ENCODE data around the gene WBP2.

The WBP2 gene

DNA sequence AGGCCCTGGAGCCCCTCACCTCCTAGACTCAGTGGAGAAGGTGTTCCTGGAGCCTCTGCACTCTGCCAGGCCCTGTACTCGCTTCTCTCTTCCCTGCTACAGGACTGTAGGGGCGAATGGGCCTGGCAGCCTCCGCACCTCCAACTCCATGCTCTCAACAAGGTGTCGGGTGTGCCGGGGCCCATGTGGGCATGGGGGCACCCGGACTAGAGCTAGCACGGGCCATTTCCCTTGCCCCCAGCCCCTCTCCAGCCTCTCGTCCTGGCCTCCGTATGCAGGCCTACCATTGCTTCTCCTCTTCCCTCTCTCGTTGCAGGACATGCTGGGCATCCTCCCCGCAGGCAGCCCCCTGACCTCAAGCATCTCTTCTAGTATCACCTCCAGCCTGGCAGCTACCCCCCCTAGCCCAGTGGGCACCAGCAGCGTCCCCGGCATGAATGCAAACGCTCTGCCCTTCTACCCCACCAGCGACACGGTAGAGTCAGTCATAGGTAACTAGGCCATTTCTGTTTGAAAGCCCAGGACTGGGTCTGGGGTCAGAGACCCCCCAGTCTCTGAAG is 36.7 kb downstream of the WBP2 start:
- in situ Hi-C loops (cut with HindIII; ENCODE audit: low sequenced_read_pairs): no loop called here
- TF ChIP-seq, protein P1, sequence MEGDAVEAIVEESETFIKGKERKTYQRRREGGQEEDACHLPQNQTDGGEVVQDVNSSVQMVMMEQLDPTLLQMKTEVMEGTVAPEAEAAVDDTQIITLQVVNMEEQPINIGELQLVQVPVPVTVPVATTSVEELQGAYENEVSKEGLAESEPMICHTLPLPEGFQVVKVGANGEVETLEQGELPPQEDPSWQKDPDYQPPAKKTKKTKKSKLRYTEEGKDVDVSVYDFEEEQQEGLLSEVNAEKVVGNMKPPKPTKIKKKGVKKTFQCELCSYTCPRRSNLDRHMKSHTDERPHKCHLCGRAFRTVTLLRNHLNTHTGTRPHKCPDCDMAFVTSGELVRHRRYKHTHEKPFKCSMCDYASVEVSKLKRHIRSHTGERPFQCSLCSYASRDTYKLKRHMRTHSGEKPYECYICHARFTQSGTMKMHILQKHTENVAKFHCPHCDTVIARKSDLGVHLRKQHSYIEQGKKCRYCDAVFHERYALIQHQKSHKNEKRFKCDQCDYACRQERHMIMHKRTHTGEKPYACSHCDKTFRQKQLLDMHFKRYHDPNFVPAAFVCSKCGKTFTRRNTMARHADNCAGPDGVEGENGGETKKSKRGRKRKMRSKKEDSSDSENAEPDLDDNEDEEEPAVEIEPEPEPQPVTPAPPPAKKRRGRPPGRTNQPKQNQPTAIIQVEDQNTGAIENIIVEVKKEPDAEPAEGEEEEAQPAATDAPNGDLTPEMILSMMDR (IDR thresholded peaks at IDR 0.05; ENCODE audit: low read depth, low read length, missing control alignments): no peak
- DNase-seq (ENCODE audit: low read depth): no peak
- H3K4me3 ChIP-seq (ENCODE audit: low read depth, low read length): no peak overlapping the region

DNA sequence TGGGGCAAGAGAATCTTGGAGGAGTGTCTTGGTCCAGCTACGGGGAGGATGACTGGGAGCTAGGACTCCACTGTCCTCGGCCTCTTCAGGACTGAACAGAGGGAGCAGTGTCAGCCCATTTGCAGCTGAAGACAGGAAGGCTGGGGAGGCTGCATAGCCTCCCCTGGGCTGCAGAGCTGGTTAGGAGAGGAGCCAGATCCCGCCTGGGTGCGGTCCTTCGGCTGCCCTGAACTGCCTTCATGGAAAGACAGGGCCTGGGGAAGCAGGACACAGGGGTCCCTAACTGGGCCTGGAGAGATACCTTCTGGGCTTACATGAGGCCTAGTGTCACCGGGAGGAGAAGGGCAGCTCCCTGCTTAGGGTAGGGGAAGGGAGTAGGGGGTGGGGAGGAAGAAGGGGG is 37.6 kb downstream of the WBP2 start:
- in situ Hi-C loops (cut with HindIII; ENCODE audit: low sequenced_read_pairs): no loop called here
- DNase-seq (ENCODE audit: low read depth): no peak
- H3K4me3 ChIP-seq (ENCODE audit: low read depth, low read length): no peak overlapping the region
- TF ChIP-seq, protein P1 (IDR thresholded peaks at IDR 0.05; ENCODE audit: low read depth, low read length, missing control alignments): no peak

DNA sequence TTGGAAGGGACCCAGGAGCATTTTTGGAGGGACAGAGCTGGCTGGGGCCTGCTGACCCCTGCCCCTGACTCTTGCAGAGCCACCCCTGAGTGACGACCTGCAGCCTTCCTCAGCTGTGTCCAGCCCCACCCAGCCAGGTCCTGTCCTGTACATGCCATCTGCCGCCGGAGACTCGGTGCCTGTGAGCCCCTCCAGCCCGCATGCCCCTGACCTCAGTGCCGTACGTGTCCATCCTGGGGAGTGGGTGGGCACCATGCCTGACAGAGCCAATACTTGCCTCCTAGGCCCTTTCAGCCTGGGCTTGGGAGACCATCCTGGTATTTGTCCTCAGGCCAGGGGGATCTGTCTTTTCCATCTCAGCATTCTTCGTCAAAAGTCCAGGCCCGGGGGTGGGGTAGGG is 38.4 kb downstream of the WBP2 start:
- in situ Hi-C loops (cut with HindIII; ENCODE audit: low sequenced_read_pairs): no loop called here
- H3K4me3 ChIP-seq (ENCODE audit: low read depth, low read length): no peak overlapping the region
- no peak for DNase-seq (ENCODE audit: low read depth)
- TF ChIP-seq, protein P1 (IDR thresholded peaks at IDR 0.05; ENCODE audit: low read depth, low read length, missing control alignments): no peak

DNA sequence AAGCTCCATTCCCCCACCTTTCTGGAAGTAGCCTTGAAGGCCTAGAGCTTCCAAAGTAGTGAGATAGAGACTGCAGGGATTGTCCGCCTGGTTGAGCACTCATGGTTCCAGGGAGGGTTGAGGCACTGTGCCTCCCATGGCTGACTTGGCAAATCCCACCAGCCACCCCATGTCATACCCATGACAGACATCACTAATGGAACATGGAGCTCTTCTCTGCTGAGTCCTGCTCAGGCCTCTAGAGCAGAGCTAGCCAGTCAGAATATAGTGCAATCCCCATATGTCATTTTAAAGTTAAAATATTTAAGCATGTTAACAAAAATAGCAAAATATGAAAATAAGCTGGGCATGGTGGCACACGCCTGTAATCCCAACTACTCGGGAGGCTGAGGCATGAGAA is 39.7 kb downstream of the WBP2 start:
- DNase-seq (ENCODE audit: low read depth): no peak
- no peak overlapping the region for H3K4me3 ChIP-seq (ENCODE audit: low read depth, low read length)
- in situ Hi-C loops (cut with HindIII; ENCODE audit: low sequenced_read_pairs): no loop called here
- TF ChIP-seq, protein P1 (IDR thresholded peaks at IDR 0.05; ENCODE audit: low read depth, low read length, missing control alignments): no peak

DNA sequence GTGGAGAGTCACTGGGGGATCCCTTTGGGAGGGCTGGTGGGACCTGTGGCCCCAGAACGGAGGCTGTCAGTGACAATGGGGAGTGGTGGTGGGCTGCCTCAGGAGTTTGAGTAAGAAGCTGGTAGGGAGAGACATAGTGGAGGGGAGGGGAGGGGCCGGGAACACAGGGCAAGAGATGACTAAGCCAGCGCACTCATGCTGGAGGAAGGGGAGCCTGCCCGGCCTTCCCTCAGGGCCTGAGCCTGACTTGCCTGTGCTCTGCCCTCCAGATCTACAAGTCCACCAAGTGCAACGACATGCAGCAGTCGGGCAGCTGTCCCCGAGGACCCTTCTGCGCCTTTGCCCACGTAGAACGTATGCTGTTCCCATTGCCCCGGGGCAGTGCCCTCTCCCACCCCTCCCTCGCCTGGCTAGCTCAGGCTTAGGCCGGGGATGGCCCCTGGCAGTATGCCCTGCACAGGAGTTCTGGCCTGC is 40.2 kb downstream of the WBP2 start:
- H3K4me3 ChIP-seq (ENCODE audit: low read depth, low read length): no peak overlapping the region
- DNase-seq (ENCODE audit: low read depth): peak; percentile 26
- in situ Hi-C loops (cut with HindIII; ENCODE audit: low sequenced_read_pairs): no loop called here
- TF ChIP-seq, protein P1 (IDR thresholded peaks at IDR 0.05; ENCODE audit: low read depth, low read length, missing control alignments): no peak

DNA sequence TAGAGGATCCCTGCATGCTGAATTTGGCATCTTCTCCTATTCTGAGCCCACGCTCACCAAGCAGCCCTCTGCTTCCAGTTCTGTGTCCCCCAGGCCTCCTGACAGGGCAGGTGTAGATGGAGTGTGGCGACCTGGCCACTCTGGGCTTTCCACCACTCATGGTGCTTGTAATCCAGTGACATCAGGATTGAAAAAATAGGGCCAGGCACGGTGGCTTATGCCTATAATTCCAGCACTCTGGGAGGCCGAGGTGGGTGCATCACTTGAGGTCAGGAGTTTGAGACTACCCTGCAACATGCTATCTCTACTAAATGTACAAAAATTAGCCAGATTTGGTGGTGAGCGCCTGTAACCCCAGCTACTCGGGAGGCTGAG is 41.1 kb downstream of the WBP2 start:
- in situ Hi-C loops (cut with HindIII; ENCODE audit: low sequenced_read_pairs): no loop called here
- TF ChIP-seq, protein P1 (IDR thresholded peaks at IDR 0.05; ENCODE audit: low read depth, low read length, missing control alignments): no peak
- no peak overlapping the region for H3K4me3 ChIP-seq (ENCODE audit: low read depth, low read length)
- DNase-seq (ENCODE audit: low read depth): no peak

Data from astrocyte of the cerebellum (primary cell).